HG03060 (cell line): ENCODE data around the gene FASTK.

Experiments
- ATAC-seq: cut with Tn5 transposase; IDR thresholded peaks from one replicate; pipeline ENCODE4 v1.9.1; 2021; ENCODE audit warnings: low read depth, moderate number of reproducible peaks; ENCODE audit not compliant: unreplicated experiment

The FASTK gene

GRCh38 chr7:151100921-151101320 is 20.3 kb upstream of the FASTK start:
- ATAC-seq: no peak

DNA sequence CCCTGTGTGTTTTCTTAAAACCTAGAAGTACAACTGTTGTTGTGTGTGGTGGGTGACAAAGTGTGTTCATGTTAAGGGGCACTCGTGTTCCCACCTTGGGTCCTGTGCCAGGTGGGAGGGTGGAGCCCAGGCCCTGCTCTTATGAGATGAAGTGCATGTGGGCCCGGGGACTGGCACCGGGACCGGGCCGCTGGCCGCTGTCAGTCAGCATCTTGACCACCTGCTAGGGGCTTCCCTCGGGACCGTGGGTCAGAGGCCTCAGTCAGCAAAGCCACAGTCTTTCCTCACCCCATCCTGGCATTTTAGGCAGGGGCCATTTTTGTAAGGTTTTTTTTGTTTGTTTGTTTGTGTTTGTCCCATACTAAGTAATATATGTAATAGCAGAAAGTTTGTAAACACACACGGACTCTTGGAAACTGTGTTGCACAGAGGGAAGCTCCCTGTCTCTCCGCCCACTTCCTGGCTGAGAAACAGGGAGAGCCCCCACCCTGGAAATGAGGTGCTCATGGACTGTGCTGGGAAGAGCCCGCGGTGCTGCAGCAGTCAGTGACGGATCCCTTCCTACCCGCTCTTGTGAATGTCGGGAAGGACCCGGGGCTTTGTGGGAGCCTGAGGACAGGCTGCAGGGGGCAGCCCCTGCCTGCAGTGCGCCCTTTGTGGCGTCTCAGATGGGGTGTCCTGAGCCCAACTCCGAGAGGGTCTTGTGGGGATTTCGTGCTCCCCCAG is 19.0 kb upstream of the FASTK start:
- ATAC-seq: no peak

DNA sequence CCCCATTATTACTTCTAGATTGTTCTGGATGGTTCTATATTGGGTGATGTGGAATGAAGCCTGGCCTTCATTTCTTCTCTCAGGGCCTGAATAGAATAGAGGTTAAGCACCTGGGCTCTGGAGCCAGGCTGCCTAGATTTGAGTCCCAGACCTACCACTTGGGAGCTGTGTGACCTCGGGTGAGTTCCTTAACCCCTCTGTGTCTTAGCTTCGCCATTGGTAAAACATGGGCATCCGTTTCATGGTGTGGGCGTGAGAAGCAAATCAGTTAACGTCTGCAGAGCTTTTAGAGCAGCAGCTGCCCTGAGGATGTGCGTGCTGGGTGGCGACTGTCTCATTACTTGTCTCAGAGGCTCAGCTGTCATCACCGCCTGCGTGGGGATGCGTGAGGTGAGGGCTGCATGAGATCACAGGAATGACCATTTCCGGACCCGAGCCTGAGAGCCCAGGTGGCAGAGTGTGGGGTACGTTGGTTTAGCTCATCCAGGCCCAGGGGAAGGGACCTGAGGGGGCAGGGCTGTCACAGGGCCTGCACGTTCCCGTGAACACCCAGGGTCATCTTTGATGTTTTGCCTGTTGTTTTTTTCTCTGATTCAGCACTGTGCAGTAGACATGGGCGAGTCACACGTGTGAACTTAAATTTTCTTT is 15.3 kb upstream of the FASTK start:
- no peak for ATAC-seq

- ATAC-seq: no peak
These were observed 14.7 kb upstream of the FASTK start for GRCh38 chr7:151095123-151095797.

GRCh38 chr7:151094675-151095074 is 14.1 kb upstream of the FASTK start:
- ATAC-seq: no peak

DNA sequence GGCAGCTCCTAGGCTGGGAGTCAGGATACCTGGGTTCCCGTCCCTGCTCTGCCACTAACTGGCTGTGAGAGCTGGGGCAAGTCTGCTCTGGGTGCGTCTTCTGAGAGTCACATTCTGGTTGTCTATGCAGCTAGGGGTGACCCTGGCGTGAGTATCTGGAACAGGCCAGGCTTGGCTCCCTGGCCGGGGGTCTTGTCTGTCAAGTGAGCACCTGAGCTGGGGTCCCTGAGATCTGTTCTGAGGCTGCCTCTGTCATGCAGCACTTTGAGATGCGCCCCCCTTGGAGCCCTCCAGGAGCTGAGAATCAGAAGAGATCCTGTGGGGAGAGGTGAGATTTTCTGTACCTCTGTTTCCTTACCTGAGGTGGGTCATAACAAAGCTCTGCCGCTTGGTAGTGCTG is 13.1 kb upstream of the FASTK start:
- no peak for ATAC-seq

DNA sequence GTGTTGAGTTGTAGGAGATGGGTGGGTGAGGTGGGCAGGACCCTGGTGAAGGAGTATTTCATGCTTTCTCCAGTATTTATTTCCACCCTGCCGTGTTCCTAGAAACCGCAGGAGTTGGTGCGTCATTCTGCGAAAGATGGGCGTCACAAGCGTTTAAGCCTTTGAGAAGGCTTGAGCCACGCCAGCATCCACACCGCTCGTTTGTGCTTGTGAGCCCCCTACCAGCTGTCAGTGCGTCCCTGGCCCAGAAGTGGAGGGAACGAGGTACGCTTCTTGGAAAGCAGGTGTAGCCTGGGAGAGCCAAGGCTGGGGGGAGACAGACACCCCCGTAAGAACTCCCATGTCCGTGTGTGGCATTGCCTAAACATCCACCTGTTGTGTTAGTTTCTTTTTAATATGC is 11.4 kb upstream of the FASTK start:
- ATAC-seq: no peak

GRCh38 chr7:151091431-151091830 is 10.8 kb upstream of the FASTK start:
- ATAC-seq: no peak

DNA sequence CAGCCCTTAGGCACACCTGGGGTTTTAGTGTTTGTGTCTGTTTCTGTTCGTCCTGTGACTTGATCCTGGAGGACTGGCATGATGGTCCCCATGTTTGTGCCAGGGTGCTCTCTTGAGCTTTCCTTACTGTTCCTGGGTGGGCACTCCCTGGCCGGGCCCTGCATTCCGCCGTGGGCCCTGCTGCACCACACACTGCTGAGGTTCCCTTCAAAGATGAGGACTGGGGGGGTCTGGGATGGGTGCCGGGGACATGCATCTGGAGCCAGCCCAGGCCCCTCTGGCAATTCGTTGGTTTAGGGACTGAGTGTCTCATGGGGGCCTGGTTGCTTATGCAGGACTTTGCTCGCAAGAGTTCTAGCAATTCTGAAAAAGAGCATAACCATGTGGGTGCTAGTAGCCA is 10.4 kb upstream of the FASTK start:
- no peak for ATAC-seq

GRCh38 chr7:151089893-151090730 is 9.5 kb upstream of the FASTK start:
- ATAC-seq: no peak

- ATAC-seq: no peak
These were observed 8.5 kb upstream of the FASTK start for GRCh38 chr7:151088856-151089699.

DNA sequence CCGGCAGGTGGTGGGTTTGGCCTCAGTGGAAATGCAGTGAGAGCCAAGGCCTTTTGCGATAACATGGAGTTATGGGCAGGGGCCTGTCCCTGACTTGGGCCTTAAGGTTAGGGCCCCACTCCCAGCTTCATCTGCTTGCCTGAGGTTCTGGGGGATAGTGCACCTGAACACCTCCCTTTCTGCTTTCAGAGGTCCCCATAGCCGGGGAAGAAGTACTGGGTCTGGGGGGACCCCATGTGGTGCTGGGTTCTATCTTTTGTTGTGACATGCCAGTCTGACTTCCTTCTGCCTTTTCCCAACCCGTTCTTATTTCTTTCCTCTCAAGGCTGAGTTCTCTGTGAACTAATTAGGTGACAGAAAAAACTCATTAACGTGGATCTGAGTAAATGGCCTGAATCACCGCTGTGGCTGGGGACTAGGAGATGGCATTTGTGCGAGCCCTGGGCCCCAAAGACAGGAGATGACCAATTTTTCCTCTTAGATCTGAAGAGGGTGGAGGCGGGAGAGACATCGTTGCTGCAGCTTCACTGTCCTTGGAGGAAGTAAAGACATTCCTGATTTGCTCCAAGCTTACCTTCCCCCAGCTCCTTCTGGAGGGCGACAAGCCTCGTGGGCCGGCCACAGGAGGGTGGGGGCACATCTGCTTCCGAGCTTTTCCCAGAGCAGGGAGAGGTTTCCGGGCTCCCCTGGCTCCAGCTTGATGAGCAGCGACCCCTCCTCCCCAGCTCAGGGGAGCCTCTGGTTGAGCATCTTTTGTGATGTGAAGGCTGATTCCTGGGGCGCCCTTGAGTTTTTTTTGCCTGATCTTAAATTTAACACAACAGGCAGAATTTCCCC is 7.6 kb upstream of the FASTK start:
- no peak for ATAC-seq

- no peak for ATAC-seq
These were observed 6.8 kb upstream of the FASTK start for GRCh38 chr7:151087245-151088018.

- no peak for ATAC-seq
These were observed 6.2 kb upstream of the FASTK start for GRCh38 chr7:151086802-151087244.

- no peak for ATAC-seq
These were observed 5.3 kb upstream of the FASTK start, which contains the start of gene AGAP3 for GRCh38 chr7:151085691-151086620. TSS of gene AGAP3 (plus strand) at chr7:151086475. CDS start at chr7:151086742, 267 bp downstream.

DNA sequence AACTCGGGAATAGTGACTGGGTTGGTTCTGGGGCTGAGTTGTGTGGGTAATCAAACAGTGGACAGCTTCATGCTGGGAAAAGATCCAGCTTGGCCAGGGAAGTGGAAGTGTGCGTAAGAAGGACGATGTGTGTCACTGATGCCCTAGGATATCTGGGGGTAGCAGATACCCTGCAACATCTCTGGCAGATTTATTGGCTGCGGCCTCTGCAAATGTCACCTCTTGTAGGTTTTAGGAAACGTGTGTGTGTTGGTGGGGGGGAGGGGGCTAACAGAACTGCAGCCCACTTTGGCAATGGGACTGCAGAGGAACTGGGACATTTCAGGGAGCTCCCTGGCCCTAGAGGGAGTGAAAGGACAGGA is 4.7 kb upstream of the FASTK start:
- no peak for ATAC-seq

- ATAC-seq: no peak
These were observed 3.2 kb upstream of the FASTK start for GRCh38 chr7:151083824-151084160.
